ENCODE measurements around the gene TUBB2B. TPM values are rescaled to one million over a fixed set of nuclear protein-coding genes. Genes with fewer than 3 reads are reported as not detected.
A peak's percentile ranks its signal among the peaks of the same experiment; 100 is the strongest.

The TUBB2B gene
- polyA plus RNA-seq, 1 experiment: 13.3 TPM

GRCh38 chr6:3208098-3208774, 19.2 kb downstream of the TUBB2B start:
- H3K36me3 ChIP-seq (ENCODE audit: control insufficient read depth, insufficient read depth, low read length): no peaks in the 10 kb centered on the region
- ChIA-PET POLR2A (interaction anchor here (1.0 to 1.6 kb wide), 3 partner anchors 39 to 51 kb away, joined by 4 to 20 read pairs (median 7); partner anchors contain the start of gene TUBB2A), CTCF (interaction anchor here (1.0 to 3.1 kb wide), 9 partner anchors 8 to 82 kb away, joined by 3 to 26 read pairs (median 6); partner anchors contain the start of gene TUBB2A)
- no peak overlapping the region for H3K4me3 ChIP-seq (ENCODE audit: low read depth, low read length)
- no peak for TF ChIP-seq CTCF (IDR thresholded peaks at IDR 0.05; ENCODE audit: insufficient read depth, low read depth, low read length)
- no peaks in the 10 kb centered on the region for H3K27me3 ChIP-seq (ENCODE audit: control insufficient read depth, insufficient read depth, low read length)
- DNase-seq (ENCODE audit: low read depth): peak; percentile 94

- ChIA-PET CTCF (interaction anchor here (0.6 to 0.7 kb wide), 2 partner anchors 49 to 74 kb away, joined by 3 read pairs; partner anchors contain the start of gene TUBB2A), POLR2A (no interaction called here)
- TF ChIP-seq CTCF (IDR thresholded peaks at IDR 0.05; ENCODE audit: insufficient read depth, low read depth, low read length): no peak
- H3K4me3 ChIP-seq (ENCODE audit: low read depth, low read length): no peak overlapping the region
- no peak for DNase-seq (ENCODE audit: low read depth)
- no peaks in the 10 kb centered on the region for H3K36me3 ChIP-seq (ENCODE audit: control insufficient read depth, insufficient read depth, low read length)
- no peaks in the 10 kb centered on the region for H3K27me3 ChIP-seq (ENCODE audit: control insufficient read depth, insufficient read depth, low read length)
Measured at GRCh38 chr6:3206339-3207015, 21.0 kb downstream of the TUBB2B start.

GRCh38 chr6:3205913-3206312, 21.5 kb downstream of the TUBB2B start:
- H3K36me3 ChIP-seq (ENCODE audit: control insufficient read depth, insufficient read depth, low read length): no peaks in the 10 kb centered on the region
- TF ChIP-seq CTCF (IDR thresholded peaks at IDR 0.05; ENCODE audit: insufficient read depth, low read depth, low read length): no peak
- ChIA-PET CTCF (interaction anchor here (0.6 to 0.7 kb wide), 2 partner anchors 74 to 79 kb away, joined by 3 read pairs; no protein-coding TSS in a partner anchor), POLR2A (no interaction called here)
- peak; percentile 85 for DNase-seq (ENCODE audit: low read depth)
- no peaks in the 10 kb centered on the region for H3K27me3 ChIP-seq (ENCODE audit: control insufficient read depth, insufficient read depth, low read length)
- no peak overlapping the region for H3K4me3 ChIP-seq (ENCODE audit: low read depth, low read length)

- DNase-seq (ENCODE audit: low read depth): no peak
- Histone ChIP-seq H3K4me3 (ENCODE audit: low read depth, low read length) (no peak overlapping the region), H3K27me3 (ENCODE audit: control insufficient read depth, insufficient read depth, low read length) (no peaks in the 10 kb centered on the region), H3K36me3 (ENCODE audit: control insufficient read depth, insufficient read depth, low read length) (no peaks in the 10 kb centered on the region)
- CTCF ChIA-PET: no interaction called here
- TF ChIP-seq CTCF (IDR thresholded peaks at IDR 0.05; ENCODE audit: insufficient read depth, low read depth, low read length): no peak
- POLR2A ChIA-PET: no interaction called here
Measured at GRCh38 chr6:3204921-3205320, 22.5 kb downstream of the TUBB2B start.

- Histone ChIP-seq H3K4me3 (ENCODE audit: low read depth, low read length) (no peak overlapping the region), H3K36me3 (ENCODE audit: control insufficient read depth, insufficient read depth, low read length) (no peaks in the 10 kb centered on the region), H3K27me3 (ENCODE audit: control insufficient read depth, insufficient read depth, low read length) (no peaks in the 10 kb centered on the region)
- CTCF ChIA-PET: interaction anchor here (0.6 to 1.9 kb wide), 3 partner anchors 11 to 48 kb away, joined by 3 to 5 read pairs (median 4); partner anchors contain the start of gene TUBB2A
- POLR2A ChIA-PET: interaction anchor here (0.5 to 0.8 kb wide), 4 partner anchors 46 to 818 kb away, joined by 3 to 5 read pairs (median 3); partner anchors contain the start of gene TUBB2A
- no peak for TF ChIP-seq CTCF (IDR thresholded peaks at IDR 0.05; ENCODE audit: insufficient read depth, low read depth, low read length)
- peak; percentile 88 for DNase-seq (ENCODE audit: low read depth)
Measured at GRCh38 chr6:3202999-3203696, 24.3 kb downstream of the TUBB2B start.

Measured in BJ (cell line).